WTC11 (cell line): ENCODE data around the gene RNF121. TPM values are rescaled to one million over a fixed set of nuclear protein-coding genes. Genes with fewer than 3 reads are reported as not detected.
A peak's percentile ranks its signal among the peaks of the same experiment; 100 is the strongest.

ENCODE experiments used
- ATAC-seq: fragments of 200-7000 bp; cut with Tn5 transposase; 2 replicates; pipeline ENCODE4 v1.10.0; 2021; ENCODE audit warnings: mild to moderate bottlenecking, moderate library complexity
- CTCF ChIA-PET: fragments of 300-600 bp; sonication (Branson Sonifier 250); formaldehyde crosslinking; loops from one replicate; lab custom pipeline; 2021; ENCODE audit warnings: antibody characterized with exemption; lab: Charles Lee
- POLR2A ChIA-PET: fragments of 350-600 bp; sonication (Branson Sonifier 250); formaldehyde crosslinking; loops from one replicate; lab custom pipeline; 2021; ENCODE audit warnings: antibody characterized with exemption; lab: Charles Lee
- DNase-seq: peaks from one replicate; pipeline ENCODE4 v3.0.0; 2021; ENCODE audit warnings: low spot score
- H3K27ac Mint-ChIP-seq: 2 replicates; pipeline ENCODE4 v1.8.0; 2021; ENCODE audit warnings: mixed read lengths
- H3K27me3 Mint-ChIP-seq: 2 replicates; pipeline ENCODE4 v1.8.0; 2021; ENCODE audit warnings: low read depth, mild to moderate bottlenecking, moderate library complexity, mixed read lengths
- H3K36me3 Mint-ChIP-seq: 2 replicates; pipeline ENCODE4 v1.8.0; 2021; ENCODE audit warnings: mixed read lengths
- H3K4me1 Mint-ChIP-seq: 2 replicates; pipeline ENCODE4 v1.8.0; 2022; ENCODE audit warnings: mixed read lengths
- H3K4me3 Mint-ChIP-seq: 2 replicates; pipeline ENCODE4 v1.8.0; 2021; ENCODE audit warnings: mild to moderate bottlenecking, moderate library complexity, mixed read lengths
- H3K9me3 Mint-ChIP-seq: 2 replicates; pipeline ENCODE4 v1.8.0; 2021; ENCODE audit warnings: mixed read lengths
- ARID4B ChIP-seq: sonication (generic); formaldehyde crosslinking; IDR thresholded peaks from 2 replicates; pipeline ENCODE4 v1.8.0; 2023; ENCODE audit warnings: missing genetic modification reagents, mild to moderate bottlenecking, borderline replicate concordance
- E2F1 ChIP-seq: sonication (generic); formaldehyde crosslinking; IDR thresholded peaks from 2 replicates; pipeline ENCODE4 v1.8.0; 2022; ENCODE audit warnings: mild to moderate bottlenecking, missing genetic modification reagents
- EMX1 ChIP-seq: fragments of 250-450 bp; sonication (Bioruptor Pico); IDR thresholded peaks from 2 replicates; pipeline ENCODE4 v1.8.0; 2021; ENCODE audit warnings: mild to moderate bottlenecking
- MXD4 ChIP-seq: fragments of 250-450 bp; sonication (Bioruptor Pico); IDR thresholded peaks from 2 replicates; pipeline ENCODE4 v1.8.0; 2021; ENCODE audit warnings: mild to moderate bottlenecking, moderate library complexity, borderline replicate concordance
- PRDM15 ChIP-seq: sonication (generic); formaldehyde crosslinking; IDR thresholded peaks from 2 replicates; pipeline ENCODE4 v1.8.0; 2022; ENCODE audit warnings: missing genetic modification reagents
- SMAD3 ChIP-seq: sonication (generic); formaldehyde crosslinking; IDR thresholded peaks from 2 replicates; pipeline ENCODE4 v1.8.0; 2022; ENCODE audit warnings: missing genetic modification reagents, mild to moderate bottlenecking, borderline replicate concordance
- STAT6 ChIP-seq: sonication (generic); formaldehyde crosslinking; conservative IDR thresholded peaks from 2 replicates; pipeline ENCODE4 v1.8.1; 2023; ENCODE audit warnings: mild to moderate bottlenecking, low read depth, missing genetic modification reagents, moderate library complexity
- ZNF281 ChIP-seq: sonication (generic); formaldehyde crosslinking; IDR thresholded peaks from 2 replicates; pipeline ENCODE4 v1.8.0; 2023; ENCODE audit warnings: mild to moderate bottlenecking, missing genetic modification reagents
- ZNF512 ChIP-seq: sonication (generic); formaldehyde crosslinking; IDR thresholded peaks from 2 replicates; pipeline ENCODE4 v1.8.1; 2022; ENCODE audit warnings: missing genetic modification reagents, borderline replicate concordance
- total RNA-seq: library from RNA; stranded (reverse); gene quantifications from 3 replicates; pipeline ENCODE4 v1.2.3, GENCODE V29; 2021

Gene RNF121
- total RNA-seq, 1 experiment from 2014 or later, result 40.2 TPM

GRCh38 chr11:71929491-71929890 is 645 bp downstream of the RNF121 start (continued):
- no peak for TF ChIP-seq ARID4B

GRCh38 chr11:71930556-71931244 is 1.9 kb downstream of the RNF121 start:
- peaks cover 4% of the 10 kb centered on the region; the same call in 1 of the 2 replicates for H3K36me3 Mint-ChIP-seq
- H3K4me3 Mint-ChIP-seq, result peak overlapping the region; percentile 90
- ChIA-PET POLR2A (no interaction called here), CTCF (no interaction called here)
- peaks cover 22% of the 10 kb centered on the region for H3K4me1 Mint-ChIP-seq
- no peaks in the 10 kb centered on the region for H3K27me3 Mint-ChIP-seq
- no peak overlapping the region for H3K27ac Mint-ChIP-seq
- no peak for DNase-seq
- H3K9me3 Mint-ChIP-seq, result no peaks in the 10 kb centered on the region
- no peak for ATAC-seq
- TF ChIP-seq ZNF512 (CRISPR knock-in tag), result no peak
- TF ChIP-seq ZNF281 (CRISPR knock-in tag), result no peak
- no peak for TF ChIP-seq STAT6
- no peak for TF ChIP-seq EMX1 (CRISPR knock-in tag)
- no peak for TF ChIP-seq SMAD3 (CRISPR knock-in tag)
- TF ChIP-seq E2F1 (CRISPR knock-in tag), result no peak
- no peak for TF ChIP-seq ARID4B
- no peak for TF ChIP-seq PRDM15
- no peak for TF ChIP-seq MXD4 (CRISPR knock-in tag)
